HEK293T (cell line): ENCODE measurements around the gene CADM2.
"Not testable (repeated sequence)": the region's sequence is repeated elsewhere in the genome, so short reads cannot be mapped to it uniquely, and the experiment has no call there.

Experiments
- CTCF ChIA-PET: fragments of 350-600 bp; formaldehyde crosslinking; extraction: SDS; loops from one replicate; lab custom pipeline; 2021; ENCODE audit warnings: antibody characterized with exemption, inconsistent platforms; lab: Yijun Ruan, JAX
- POLR2A ChIA-PET: fragments of 350-600 bp; formaldehyde crosslinking; extraction: SDS; loops from one replicate; lab custom pipeline; 2020; ENCODE audit warnings: antibody characterized with exemption, inconsistent platforms; lab: Yijun Ruan, JAX
- DNase-seq: peaks from one replicate; pipeline ENCODE4 v3.0.0; 2012; ENCODE audit warnings: mixed read lengths; ENCODE audit errors: extremely low spot score
- ARNT ChIP-seq: fragments of 450-650 bp; IDR thresholded peaks from 2 replicates; pipeline ENCODE4 v1.6.1; 2017; ENCODE audit warnings: mild to moderate bottlenecking
- BHLHE40 ChIP-seq: fragments of 450-650 bp; IDR thresholded peaks from 2 replicates; pipeline ENCODE4 v1.6.1; 2016; ENCODE audit warnings: mild to moderate bottlenecking, moderate library complexity, borderline replicate concordance
- CTBP1 ChIP-seq: fragments of 450-650 bp; IDR thresholded peaks from 2 replicates; pipeline ENCODE4 v1.6.1; 2016; ENCODE audit warnings: borderline replicate concordance
- ELF4 ChIP-seq: fragments of 450-650 bp; IDR thresholded peaks from 2 replicates; pipeline ENCODE4 v1.6.1; 2017; ENCODE audit warnings: antibody characterized with exemption
- FOXA1 ChIP-seq: fragments of 450-650 bp; IDR thresholded peaks from 2 replicates; pipeline ENCODE4 v1.6.1; 2016; ENCODE audit warnings: mild to moderate bottlenecking
- FOXK2 ChIP-seq: fragments of 450-650 bp; IDR thresholded peaks from 2 replicates; pipeline ENCODE4 v1.6.1; 2016; ENCODE audit warnings: mild to moderate bottlenecking
- FOXM1 ChIP-seq: fragments of 450-650 bp; IDR thresholded peaks from 2 replicates; pipeline ENCODE4 v1.6.1; 2017; ENCODE audit warnings: mild to moderate bottlenecking, borderline replicate concordance
- HDGF ChIP-seq: fragments of 450-650 bp; IDR thresholded peaks from 2 replicates; pipeline ENCODE4 v1.6.1; 2017; ENCODE audit warnings: antibody characterized with exemption, borderline replicate concordance
- L3MBTL2 ChIP-seq: fragments of 450-650 bp; conservative IDR thresholded peaks from 2 replicates; pipeline ENCODE4 v1.6.1; 2016; ENCODE audit warnings: mild to moderate bottlenecking
- LEF1 ChIP-seq: fragments of 450-650 bp; IDR thresholded peaks from 2 replicates; pipeline ENCODE4 v1.6.1; 2017; ENCODE audit warnings: mild to moderate bottlenecking, borderline replicate concordance
- NFRKB ChIP-seq: fragments of 450-650 bp; IDR thresholded peaks from 2 replicates; pipeline ENCODE4 v1.6.1; 2016; ENCODE audit warnings: mild to moderate bottlenecking, moderate library complexity
- SP1 ChIP-seq: fragments of 450-650 bp; IDR thresholded peaks from 2 replicates; pipeline ENCODE4 v1.6.1; 2017
- SUZ12 ChIP-seq: fragments of 450-650 bp; IDR thresholded peaks from 2 replicates; pipeline ENCODE4 v1.6.1; 2016; ENCODE audit warnings: mild to moderate bottlenecking
- TARDBP ChIP-seq: fragments of 450-650 bp; IDR thresholded peaks from 2 replicates; pipeline ENCODE4 v1.6.1; 2016
- ZNF384 ChIP-seq: fragments of 450-650 bp; IDR thresholded peaks from 2 replicates; pipeline ENCODE4 v1.6.1; 2016
- TF ChIP-seq, protein P1 (sequence below): fragments of 450-650 bp; IDR thresholded peaks from 2 replicates; pipeline ENCODE4 v1.6.1; 2016

Gene CADM2

DNA sequence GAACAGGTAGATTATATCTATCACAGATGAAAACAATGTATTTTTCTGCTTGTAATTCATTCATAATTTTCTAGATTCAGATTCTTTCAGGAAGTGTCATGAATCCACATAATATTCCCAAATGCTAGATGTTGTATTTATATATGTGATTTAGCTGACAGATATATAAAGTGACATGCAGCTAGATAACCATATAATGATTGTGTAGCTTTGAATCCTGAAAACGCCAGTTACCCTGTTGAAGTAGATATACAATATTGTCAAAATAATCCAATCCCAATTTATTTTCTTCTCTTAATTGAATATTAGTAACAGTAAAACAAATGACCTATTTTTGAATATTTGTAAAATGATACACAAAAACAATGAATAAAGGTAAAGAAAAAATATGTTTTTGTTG, 738.4 kb downstream of the CADM2 start:
- DNase-seq, result no peak
- POLR2A ChIA-PET, result no interaction called here
- CTCF ChIA-PET, result interaction anchor here (0.5 kb wide), 1 partner anchor 355 kb away, joined by 3 read pairs; no protein-coding TSS in a partner anchor
- TF ChIP-seq CTBP1 (no peak), FOXK2 (no peak), SUZ12 (no peak), BHLHE40 (no peak), ZNF384 (no peak), LEF1 (no peak), ARNT (no peak), NFRKB (no peak), FOXA1 (no peak), TARDBP (no peak), SP1 (no peak), HDGF (no peak), L3MBTL2 (no peak), FOXM1 (no peak), ELF4 (no peak)
- TF ChIP-seq, protein P1, sequence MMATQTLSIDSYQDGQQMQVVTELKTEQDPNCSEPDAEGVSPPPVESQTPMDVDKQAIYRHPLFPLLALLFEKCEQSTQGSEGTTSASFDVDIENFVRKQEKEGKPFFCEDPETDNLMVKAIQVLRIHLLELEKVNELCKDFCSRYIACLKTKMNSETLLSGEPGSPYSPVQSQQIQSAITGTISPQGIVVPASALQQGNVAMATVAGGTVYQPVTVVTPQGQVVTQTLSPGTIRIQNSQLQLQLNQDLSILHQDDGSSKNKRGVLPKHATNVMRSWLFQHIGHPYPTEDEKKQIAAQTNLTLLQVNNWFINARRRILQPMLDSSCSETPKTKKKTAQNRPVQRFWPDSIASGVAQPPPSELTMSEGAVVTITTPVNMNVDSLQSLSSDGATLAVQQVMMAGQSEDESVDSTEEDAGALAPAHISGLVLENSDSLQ, result no peak

DNA sequence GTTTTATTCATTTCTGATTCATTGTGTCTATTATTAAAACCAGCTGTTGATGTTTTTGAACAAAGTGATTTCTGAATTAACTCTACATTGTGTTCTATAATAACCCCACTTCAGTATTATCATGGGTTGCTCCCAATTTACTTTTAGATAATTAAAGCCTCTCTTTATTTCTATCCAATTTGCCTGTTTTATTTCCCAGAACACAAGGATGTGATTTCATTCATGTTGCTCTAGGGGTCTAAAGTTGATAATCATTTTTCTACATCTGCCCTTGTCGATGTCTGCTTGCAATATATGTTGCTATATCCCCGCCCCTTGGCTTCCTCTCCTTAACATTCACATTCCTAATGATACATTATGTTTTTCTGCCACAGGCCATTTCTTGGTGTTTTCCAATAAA, 747.3 kb downstream of the CADM2 start:
- TF ChIP-seq, protein P1, result no peak
- TF ChIP-seq LEF1, result no peak
- no peak for TF ChIP-seq SUZ12
- no peak for TF ChIP-seq CTBP1
- TF ChIP-seq SP1, result no peak
- TF ChIP-seq FOXA1, result no peak
- TF ChIP-seq NFRKB, result no peak
- TF ChIP-seq ZNF384, result no peak
- no peak for TF ChIP-seq BHLHE40
- TF ChIP-seq TARDBP, result no peak
- TF ChIP-seq L3MBTL2, result no peak
- CTCF ChIA-PET, result no interaction called here

GRCh38 chr3:85708325-85708724, 749.5 kb downstream of the CADM2 start:
- POLR2A ChIA-PET, CTCF ChIA-PET, DNase-seq: not testable (repeated sequence)

More for the DNA sequence above, 747.3 kb downstream of the CADM2 start:
- POLR2A ChIA-PET, result no interaction called here
- no peak for DNase-seq

DNA sequence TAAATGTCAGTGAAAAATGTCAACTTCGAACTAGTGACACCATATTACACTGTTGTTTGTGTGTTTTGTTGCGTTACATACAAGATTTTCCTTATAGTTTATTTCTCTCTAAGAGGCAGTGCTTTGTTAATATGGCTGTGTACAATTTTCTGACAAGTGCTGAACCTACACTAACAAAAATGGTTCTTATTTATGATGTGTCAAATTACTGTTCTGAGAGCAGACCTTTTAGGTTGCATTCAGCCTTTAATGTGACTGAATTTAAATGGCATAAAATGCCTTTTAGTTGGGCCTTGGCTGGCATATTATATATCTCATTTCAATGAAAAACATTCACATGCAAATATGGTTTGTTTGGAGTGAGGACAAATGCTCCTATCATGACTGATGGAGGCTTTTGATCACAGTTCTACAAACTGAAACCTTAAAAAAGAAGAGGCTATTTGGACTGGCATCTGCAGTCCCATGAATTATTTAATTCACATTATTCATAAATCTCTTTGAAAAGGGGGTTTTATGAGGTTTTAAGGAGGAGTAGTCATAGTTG, 750.6 kb downstream of the CADM2 start:
- TF ChIP-seq CTBP1 (no peak), FOXA1 (no peak), ARNT (no peak), HDGF (no peak), TARDBP (no peak), SP1 (no peak), SUZ12 (no peak), LEF1 (no peak), L3MBTL2 (no peak), ELF4 (no peak), FOXK2 (no peak), ZNF384 (no peak), FOXM1 (no peak), BHLHE40 (no peak), NFRKB (no peak)
- TF ChIP-seq, protein P1, result no peak
- ChIA-PET POLR2A (no interaction called here), CTCF (interaction anchor here (0.7 kb wide), 1 partner anchor 10 kb away, joined by 3 read pairs; no protein-coding TSS in a partner anchor)
- no peak for DNase-seq

GRCh38 chr3:85710490-85710889, 751.7 kb downstream of the CADM2 start:
- POLR2A ChIA-PET, result no interaction called here
- TF ChIP-seq LEF1 (no peak), TARDBP (no peak), HDGF (no peak), SP1 (no peak), L3MBTL2 (no peak), FOXK2 (no peak), ELF4 (no peak)
- CTCF ChIA-PET, result no interaction called here
- no peak for DNase-seq

DNA sequence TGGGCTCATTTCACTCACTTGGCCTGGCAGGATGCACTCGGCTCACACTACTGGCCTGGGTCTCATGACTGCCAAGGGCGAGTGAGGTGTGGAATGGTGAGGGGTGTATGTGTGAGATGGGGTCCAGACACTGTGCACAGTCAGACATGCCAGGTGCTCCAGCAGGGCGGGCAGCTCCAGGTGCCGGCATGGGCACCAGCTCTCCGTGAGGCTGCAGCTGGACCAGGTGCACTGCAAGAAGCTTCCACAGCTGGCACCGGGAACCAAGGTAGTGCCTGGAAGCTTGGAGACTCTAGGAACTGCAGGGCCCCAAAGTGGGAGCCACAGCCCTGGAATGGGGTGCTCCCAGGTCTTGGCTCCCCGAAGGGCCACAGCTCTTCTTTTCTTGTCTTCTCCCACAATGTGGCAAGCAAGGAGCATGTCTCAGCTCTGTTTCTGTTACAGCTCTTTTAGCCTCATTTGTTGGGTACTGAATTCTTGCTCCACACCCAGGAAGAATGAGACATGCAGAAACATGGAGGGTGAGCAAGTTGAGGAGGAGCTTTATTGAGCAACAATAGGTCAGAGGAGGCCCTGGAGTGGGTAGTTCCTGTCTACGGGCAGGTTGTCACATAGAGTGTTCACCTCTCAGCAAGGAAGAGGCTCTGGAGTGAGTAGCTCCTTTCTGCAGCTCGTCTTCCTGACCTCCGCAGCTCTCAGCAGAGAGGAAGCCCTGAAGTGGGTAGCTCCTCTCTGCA, 762.8 kb downstream of the CADM2 start:
- ChIA-PET POLR2A (no interaction called here), CTCF (no interaction called here)
- no peak for DNase-seq
- no peak for TF ChIP-seq SUZ12
- no peak for TF ChIP-seq NFRKB
- no peak for TF ChIP-seq FOXA1
- TF ChIP-seq CTBP1, result no peak
- no peak for TF ChIP-seq L3MBTL2
